H1 (cell line): Measurements from ENCODE around the gene AP2A2. TPM values are rescaled to one million over a fixed set of nuclear protein-coding genes. Genes with fewer than 3 reads are reported as not detected.
A peak's percentile ranks its signal among the peaks of the same experiment; 100 is the strongest.

Source experiments
- CTCF ChIA-PET: fragments of 300-600 bp; sonication (Branson Sonifier 250); formaldehyde crosslinking; loops from one replicate; lab custom pipeline; 2021; ENCODE audit not compliant: partially characterized antibody; lab: Charles Lee
- POLR2A ChIA-PET: fragments of 300-600 bp; sonication (Branson Sonifier 250); formaldehyde crosslinking; loops from one replicate; lab custom pipeline; 2021; ENCODE audit warnings: inconsistent platforms; ENCODE audit not compliant: partially characterized antibody; lab: Charles Lee
- DNase-seq, 2 experiments: peaks; one replicate each; pipeline versions ENCODE4 v3.0.0 to v3.0.0-alpha.2; 2010 to 2022; ENCODE audit warnings: low spot score in 2 of 2, low read depth in 1 of 2, mixed read lengths in 1 of 2
- FAIRE-seq: peaks from 2 replicates; lab custom pipeline; 2011; peaks lifted over from hg19 to GRCh38; lab: Jason Lieb, UNC
- H2AFZ ChIP-seq: 2 replicates; pipeline ENCODE4 v1.8.1; 2012; ENCODE audit warnings: low read length, inconsistent platforms
- H2AK5ac ChIP-seq: 2 replicates; pipeline ENCODE4 v1.6.1; 2013; ENCODE audit warnings: low read depth, low read length
- H2BK120ac ChIP-seq: replicated peaks from 2 replicates; pipeline ENCODE3; 2013; ENCODE audit warnings: low read depth, low read length, inconsistent platforms
- H2BK12ac ChIP-seq: 2 replicates; pipeline ENCODE4 v1.6.1; 2013; ENCODE audit warnings: low read depth, low read length
- H2BK15ac ChIP-seq: 2 replicates; pipeline ENCODE4 v1.6.1; 2013; ENCODE audit warnings: low read length
- H2BK20ac ChIP-seq: 2 replicates; pipeline ENCODE4 v1.6.1; 2013; ENCODE audit warnings: low read length
- H2BK5ac ChIP-seq: 2 replicates; pipeline ENCODE4 v1.6.1; 2013; ENCODE audit warnings: low read depth, low read length
- H3K14ac ChIP-seq: 2 replicates; pipeline ENCODE4 v1.6.1; 2013; ENCODE audit warnings: inconsistent platforms; ENCODE audit not compliant: insufficient read length
- H3K18ac ChIP-seq: 2 replicates; pipeline ENCODE4 v1.6.1; 2013; ENCODE audit warnings: low read length; ENCODE audit errors: extremely low read depth
- H3K23ac ChIP-seq: 2 replicates; pipeline ENCODE4 v1.6.1; 2013; ENCODE audit warnings: inconsistent platforms; ENCODE audit not compliant: insufficient read length
- H3K23me2 ChIP-seq: 2 replicates; pipeline ENCODE4 v1.6.1; 2013; ENCODE audit warnings: low read depth, low read length
- H3K27ac ChIP-seq: 2 replicates; pipeline ENCODE4 v1.6.1; 2011; ENCODE audit warnings: low read depth, low read length, inconsistent platforms
- H3K27me3 ChIP-seq, 4 experiments: replicated peaks in 1 of 4; 1 replicate in 1 of 4; 2 replicates in 3 of 4; pipeline versions ENCODE4 v1.6.1 to v1.8.1; 2011 to 2013; ENCODE audit warnings: low read length in 3 of 4, mild to moderate bottlenecking in 3 of 4, inconsistent platforms in 2 of 4, mixed read lengths in 2 of 4, moderate library complexity in 1 of 4; ENCODE audit not compliant: control insufficient read depth in 3 of 4, insufficient read depth in 3 of 4; ENCODE audit errors: extremely low read depth in 1 of 4
- H3K36me3 ChIP-seq, 4 experiments: 2 replicates each; pipeline versions ENCODE4 v1.6.1 to v1.8.1; 2011 to 2013; ENCODE audit warnings: mild to moderate bottlenecking in 4 of 4, low read length in 3 of 4, moderate library complexity in 2 of 4, control low read depth in 1 of 4, inconsistent platforms in 1 of 4; ENCODE audit not compliant: insufficient read depth in 4 of 4, control insufficient read depth in 2 of 4
- H3K4ac ChIP-seq: replicated peaks from 2 replicates; pipeline ENCODE3; 2013; ENCODE audit warnings: low read length, low read depth, mixed read lengths, inconsistent platforms; ENCODE audit not compliant: insufficient read length
- H3K4me1 ChIP-seq, 4 experiments: replicated peaks in 1 of 4; 1 replicate in 1 of 4; 2 replicates in 3 of 4; pipeline versions ENCODE4 v1.6.1 to v1.8.1; 2011 to 2013; ENCODE audit warnings: low read length in 3 of 4, inconsistent platforms in 2 of 4, mixed read lengths in 1 of 4; ENCODE audit not compliant: insufficient read depth in 4 of 4, control insufficient read depth in 3 of 4
- H3K4me2 ChIP-seq, 2 experiments: 2 replicates each; pipeline versions ENCODE4 v1.6.1 to v1.8.1; 2011 to 2013; ENCODE audit warnings: low read depth in 2 of 2, low read length in 2 of 2, control low read depth in 1 of 2, inconsistent platforms in 1 of 2, mild to moderate bottlenecking in 1 of 2; ENCODE audit not compliant: insufficient read depth in 1 of 2
- H3K4me3 ChIP-seq, 4 experiments: fragments of 200-600, 300-600 bp in 1 of 4; sonication (generic), shearing (Covaris generic), sonication (Bioruptor Twin) in 1 of 4; 2 replicates each; pipeline versions ENCODE4 v1.5.1 to v1.8.1; 2011 to 2016; ENCODE audit warnings: low read length in 4 of 4, low read depth in 3 of 4, control low read depth in 2 of 4, inconsistent platforms in 2 of 4, mild to moderate bottlenecking in 2 of 4, mixed read lengths in 1 of 4, moderate library complexity in 1 of 4; ENCODE audit not compliant: insufficient read depth in 2 of 4; ENCODE audit errors: extremely low read depth in 1 of 4
- H3K56ac ChIP-seq: replicated peaks from 2 replicates; pipeline ENCODE3; 2013; ENCODE audit warnings: low read depth, mild to moderate bottlenecking, mixed read lengths, low read length, inconsistent platforms; ENCODE audit not compliant: insufficient read length
- H3K79me1 ChIP-seq: 2 replicates; pipeline ENCODE4 v1.6.1; 2013; ENCODE audit warnings: low read depth, low read length, control low read depth
- H3K79me2 ChIP-seq, 2 experiments: 2 replicates each; pipeline versions ENCODE4 v1.6.1 to v1.8.1; 2012 to 2013; ENCODE audit warnings: low read length in 2 of 2, mild to moderate bottlenecking in 2 of 2, inconsistent platforms in 1 of 2; ENCODE audit not compliant: insufficient read depth in 2 of 2, control insufficient read depth in 1 of 2
- H3K9ac ChIP-seq, 4 experiments: replicated peaks in 1 of 4; 1 replicate in 1 of 4; 2 replicates in 3 of 4; pipeline versions ENCODE4 v1.6.1 to v1.8.1; 2011 to 2013; ENCODE audit warnings: low read depth in 3 of 4, low read length in 3 of 4, control low read depth in 2 of 4, mild to moderate bottlenecking in 2 of 4, moderate library complexity in 2 of 4, inconsistent platforms in 1 of 4; ENCODE audit errors: extremely low read depth in 1 of 4
- H3K9me3 ChIP-seq, 2 experiments: 2 replicates each; pipeline versions ENCODE4 v1.6.1 to v1.8.1; 2012 to 2013; ENCODE audit warnings: mild to moderate bottlenecking in 2 of 2, moderate library complexity in 2 of 2, control low read depth in 1 of 2, inconsistent platforms in 1 of 2, low read depth in 1 of 2, low read length in 1 of 2, mixed read lengths in 1 of 2; ENCODE audit not compliant: insufficient read depth in 2 of 2
- H4K20me1 ChIP-seq, 2 experiments: replicated peaks in 1 of 2; 2 replicates each; pipeline versions ENCODE3 to v1.8.1; 2011 to 2013; ENCODE audit warnings: inconsistent platforms in 2 of 2, low read length in 2 of 2, mild to moderate bottlenecking in 1 of 2; ENCODE audit not compliant: insufficient read depth in 2 of 2, control insufficient read depth in 1 of 2
- H4K5ac ChIP-seq: 2 replicates; pipeline ENCODE4 v1.6.1; 2013; ENCODE audit warnings: low read length, low read depth, mixed read lengths, inconsistent platforms; ENCODE audit not compliant: insufficient read length
- H4K8ac ChIP-seq: 2 replicates; pipeline ENCODE4 v1.8.0; 2013; ENCODE audit warnings: mild to moderate bottlenecking, moderate library complexity, low read length, inconsistent platforms; ENCODE audit not compliant: insufficient read depth; ENCODE audit errors: extremely low read depth
- H4K91ac ChIP-seq: replicated peaks from 2 replicates; pipeline ENCODE3; 2013; ENCODE audit warnings: low read length, mixed read lengths, inconsistent platforms; ENCODE audit not compliant: insufficient read length
- E2F6 ChIP-seq: IDR thresholded peaks from 2 replicates; pipeline ENCODE4 v1.6.1; 2012; ENCODE audit warnings: inconsistent platforms
- FOSL1 ChIP-seq: IDR thresholded peaks from 2 replicates; pipeline ENCODE4 v1.6.1; 2011; ENCODE audit warnings: mild to moderate bottlenecking, low read depth, low read length, moderate library complexity; ENCODE audit not compliant: insufficient read depth
- HDAC2 ChIP-seq, 2 experiments: fragments of 300-600 bp in 1 of 2; sonication (generic) in 1 of 2; IDR thresholded peaks; 2 replicates each; pipeline ENCODE4 v1.6.1; 2011 to 2012; ENCODE audit warnings: low read depth in 2 of 2, low read length in 2 of 2, mild to moderate bottlenecking in 2 of 2, moderate library complexity in 2 of 2, borderline replicate concordance in 1 of 2, inconsistent platforms in 1 of 2
- JUND ChIP-seq: IDR thresholded peaks from 2 replicates; pipeline ENCODE4 v1.6.1; 2011; ENCODE audit warnings: mild to moderate bottlenecking, improper control_type of control experiment, low read length
- MAFK ChIP-seq: IDR thresholded peaks from 2 replicates; pipeline ENCODE4 v1.6.1; 2012; ENCODE audit warnings: low read depth, mild to moderate bottlenecking, improper control_type of control experiment, low read length
- SAP30 ChIP-seq: fragments of 300-600 bp; sonication (generic); IDR thresholded peaks from 2 replicates; pipeline ENCODE4 v1.7.1; 2012; ENCODE audit warnings: low read length, moderate library complexity, mild to moderate bottlenecking, inconsistent platforms; ENCODE audit not compliant: insufficient read depth, insufficient replicate concordance
- SIRT6 ChIP-seq: IDR thresholded peaks from one replicate; pipeline ENCODE4 v1.7.1; 2012; ENCODE audit warnings: low read length, inconsistent platforms
- SRF ChIP-seq: IDR thresholded peaks from 2 replicates; pipeline ENCODE4 v1.6.1; 2011; ENCODE audit warnings: mild to moderate bottlenecking, low read depth, low read length, moderate library complexity
- YY1 ChIP-seq: IDR thresholded peaks from 2 replicates; pipeline ENCODE4 v1.6.1; 2011; ENCODE audit warnings: low read depth, mild to moderate bottlenecking, low read length
- WGBS, 2 experiments: shearing (Covaris generic) in 1 of 2; methylation state at CpG; one replicate each; pipeline versions ENCODE4 v1.1.6 to v1.1.7; 2013 to 2015; ENCODE audit warnings: low lambda C conversion rate in 2 of 2, mixed read lengths in 2 of 2, inconsistent platforms in 1 of 2, low coverage in 1 of 2, missing lambda C conversion rate in 1 of 2; ENCODE audit not compliant: insufficient replicate concordance in 2 of 2, insufficient coverage in 1 of 2, insufficient read length in 1 of 2; ENCODE audit errors: extremely low coverage in 1 of 2, missing lambda C conversion rate in 1 of 2; 5-methylcytosine and 5-hydroxymethylcytosine counted together
- polyA plus RNA-seq, 7 experiments: library from polyadenylated mRNA; depleted of rRNA in 3 of 7; stranded (reverse) in 5 of 7; unstranded in 2 of 7; fragments of >200 nt in 5 of 7; fragments of 200-250 nt in 2 of 7; gene quantifications; 1 replicate in 5 of 7; 2 replicates in 1 of 7; 4 replicates in 1 of 7; pipeline versions ENCODE4 v1.2.1 to v1.2.3, GENCODE V29; 2011 to 2013; ENCODE audit warnings: missing spikeins in 2 of 7, mixed read lengths in 2 of 7
- total RNA-seq: library from RNA; stranded (reverse); fragmentation: NEBNext Ultra II Directional; extraction: Animal tissue kit (Norgen Biotek cat#: 25700); gene quantifications from 2 replicates; pipeline ENCODE4 v1.2.1, GENCODE V29; 2021

AP2A2 gene
- total and polyA plus RNA-seq, 2 of the 8 experiments (the other 6 are each of a cell fraction or from before 2014, with no cell fraction given) = 50.0 to 65.0 TPM

DNA sequence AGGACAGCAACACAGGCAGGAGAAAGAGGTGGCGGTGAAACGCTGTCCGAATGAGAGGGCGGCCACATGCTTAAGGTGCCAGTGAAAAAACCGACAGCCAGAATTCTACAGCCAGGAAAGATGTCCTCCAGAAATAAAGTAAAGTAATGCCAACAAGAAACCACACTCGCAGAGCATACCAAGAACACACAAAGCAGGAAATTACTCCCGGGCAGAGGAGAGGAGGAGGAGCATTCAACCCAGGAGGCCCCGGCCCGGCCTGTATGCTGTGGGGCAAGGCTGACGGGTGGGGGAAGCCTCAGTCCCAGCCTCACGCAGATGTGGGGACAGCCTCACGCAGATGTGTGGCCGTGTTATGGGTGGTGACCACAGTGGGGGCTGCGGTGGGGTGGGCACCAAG lies 43.1 kb upstream of the AP2A2 start:
- no peaks in the 10 kb centered on the region for H3K9me3 ChIP-seq
- H2AK5ac ChIP-seq = no peak overlapping the region
- no peak overlapping the region for H3K27ac ChIP-seq
- H2BK15ac ChIP-seq = no peak overlapping the region
- H3K4ac ChIP-seq = no peak overlapping the region
- WGBS, 2 experiments = 96% methylated on average over 13 of the region's 14 CpGs; no CpG with 5 or more reads in 1 of the 2 experiments
- H3K36me3 ChIP-seq = peaks cover 2 to 20% (median 6%) of the 10 kb centered on the region in 4 experiments; a peak in 5 of 8 replicates
- H2BK120ac ChIP-seq = no peak overlapping the region
- H3K14ac ChIP-seq = no peak overlapping the region
- no peak overlapping the region for H2BK5ac ChIP-seq
- CTCF ChIA-PET = interaction anchor here (1.0 kb wide), 1 partner anchor 10 kb away, joined by 3 read pairs; no protein-coding TSS in a partner anchor
- H3K4me1 ChIP-seq = no peaks in the 10 kb centered on the region; a peak in 1 of 7 replicates
- H3K18ac ChIP-seq = no peak overlapping the region
- no peak overlapping the region for H2BK20ac ChIP-seq
- H4K91ac ChIP-seq = no peak overlapping the region
- H3K23ac ChIP-seq = no peak overlapping the region
- H3K56ac ChIP-seq = no peak overlapping the region
- no peak overlapping the region for H3K4me2 ChIP-seq
- 0 out of 2 replicates have a peak overlapping the region, but pooled peaks have one; percentile 14 for H4K8ac ChIP-seq
- H3K4me3 ChIP-seq = no peak overlapping the region
- peaks cover 5 to 16% of the 10 kb centered on the region in 2 experiments for H4K20me1 ChIP-seq
- POLR2A ChIA-PET = no interaction called here
- H2AFZ ChIP-seq = no peak overlapping the region
- H3K27me3 ChIP-seq = no peaks in the 10 kb centered on the region
- TF ChIP-seq MAFK (no peak), SIRT6 (no peak), FOSL1 (no peak), SAP30 (no peak), HDAC2 (IDR thresholded peaks at IDR 0.05; ENCODE audit: borderline replicate concordance in 1 of 2, low read depth in 2 of 2, low read length in 2 of 2) (no peak), SRF (no peak), YY1 (no peak), E2F6 (no peak), JUND (no peak)
- H3K79me1 ChIP-seq = no peaks in the 10 kb centered on the region
- H4K5ac ChIP-seq = no peak overlapping the region
- H2BK12ac ChIP-seq = no peak overlapping the region
- H3K79me2 ChIP-seq = no peaks in the 10 kb centered on the region
- H3K9ac ChIP-seq = no peak overlapping the region
- no peaks in the 10 kb centered on the region for H3K23me2 ChIP-seq
- FAIRE-seq (no peak), DNase-seq (no peak)
